Measurements from ENCODE around the gene CPXM1. TPM values are rescaled to one million over a fixed set of nuclear protein-coding genes. Genes with fewer than 3 reads are reported as not detected.

Gene CPXM1
- total RNA-seq, 1 donor from 2014 or later, result 10.2 TPM

GRCh38 chr20:2820084-2820895 lies 19.9 kb upstream of the CPXM1 start:
- ATAC-seq (peak; percentile 43 to 44), DNase-seq (no peak)
- H3K9me3 ChIP-seq, result no peaks in the 10 kb centered on the region
- no peak overlapping the region for H3K4me3 ChIP-seq
- no peak for TF ChIP-seq CTCF (IDR thresholded peaks at IDR 0.05)
- no peaks in the 10 kb centered on the region for H3K36me3 ChIP-seq
- intact Hi-C loops (cut with DNase I), result no loop called here
- H3K27ac ChIP-seq, result no peak overlapping the region
- H3K4me1 ChIP-seq, result no peaks in the 10 kb centered on the region
- peaks cover 31% of the 10 kb centered on the region for H3K27me3 ChIP-seq (ENCODE audit: low read depth)

- intact Hi-C loops (cut with DNase I), result no loop called here
- no peak for DNase-seq
- Histone ChIP-seq H3K27me3 (ENCODE audit: low read depth) (peaks cover 31% of the 10 kb centered on the region), H3K4me3 (no peak overlapping the region), H3K36me3 (no peaks in the 10 kb centered on the region), H3K27ac (no peak overlapping the region), H3K4me1 (no peaks in the 10 kb centered on the region), H3K9me3 (no peaks in the 10 kb centered on the region)
- TF ChIP-seq CTCF (IDR thresholded peaks at IDR 0.05), result no peak
- ATAC-seq, result no peak
Measured at GRCh38 chr20:2817891-2818595, 17.6 kb upstream of the CPXM1 start.

- DNase-seq (no peak), ATAC-seq (no peak)
- no peak for TF ChIP-seq CTCF (IDR thresholded peaks at IDR 0.05)
- no peak overlapping the region for H3K4me3 ChIP-seq
- no peaks in the 10 kb centered on the region for H3K36me3 ChIP-seq
- peaks cover 31% of the 10 kb centered on the region for H3K27me3 ChIP-seq (ENCODE audit: low read depth)
- no peak overlapping the region for H3K27ac ChIP-seq
- intact Hi-C loops (cut with DNase I), result no loop called here
- H3K4me1 ChIP-seq, result no peaks in the 10 kb centered on the region
- H3K9me3 ChIP-seq, result peaks cover 6% of the 10 kb centered on the region
Measured at GRCh38 chr20:2817341-2817726, 16.9 kb upstream of the CPXM1 start.

GRCh38 chr20:2816583-2817340 lies 16.3 kb upstream of the CPXM1 start:
- H3K4me1 ChIP-seq, result no peaks in the 10 kb centered on the region
- H3K4me3 ChIP-seq, result no peak overlapping the region
- peaks cover 6% of the 10 kb centered on the region for H3K9me3 ChIP-seq
- intact Hi-C loops (cut with DNase I), result no loop called here
- TF ChIP-seq CTCF (IDR thresholded peaks at IDR 0.05), result no peak
- H3K27me3 ChIP-seq (ENCODE audit: low read depth), result peaks cover 26% of the 10 kb centered on the region
- DNase-seq (no peak), ATAC-seq (no peak)
- H3K27ac ChIP-seq, result no peak overlapping the region
- no peaks in the 10 kb centered on the region for H3K36me3 ChIP-seq

- DNase-seq (no peak), ATAC-seq (no peak)
- H3K36me3 ChIP-seq, result no peaks in the 10 kb centered on the region
- peaks cover 6% of the 10 kb centered on the region for H3K9me3 ChIP-seq
- no peak within 1 kb of the TSS for H3K27ac ChIP-seq
- H3K4me1 ChIP-seq, result no peaks in the 10 kb centered on the region
- intact Hi-C loops (cut with DNase I), result no loop called here
- H3K4me3 ChIP-seq, result no peak within 1 kb of the TSS
- H3K27me3 ChIP-seq (ENCODE audit: low read depth), result peaks cover 19% of the 10 kb centered on the region
- no peak for TF ChIP-seq CTCF (IDR thresholded peaks at IDR 0.05)
Measured at GRCh38 chr20:2816030-2816582, 15.7 kb upstream of the CPXM1 start, which contains the start of gene TMEM239. Gene TMEM239 (plus strand): TSS chr20:2816364. CDS start chr20:2816555, 191 bp downstream.

All from lower lobe of right lung (tissue), 2 donors.